Hepatocyte (in vitro differentiated cells): ENCODE data around the gene INSIG1. TPM values are rescaled to one million over a fixed set of nuclear protein-coding genes. Genes with fewer than 3 reads are reported as not detected.

Experiments
- DNase-seq: peaks from one replicate; pipeline ENCODE4 v3.0.0-alpha.2; 2016; ENCODE audit warnings: low spot score
- H2AFZ ChIP-seq: fragments of 200-600 bp; sonication (generic); 2 replicates; pipeline ENCODE4 v1.6.0; 2016; ENCODE audit warnings: antibody characterized with exemption, mild to moderate bottlenecking
- H3K27ac ChIP-seq: fragments of 200-600 bp; sonication (generic); 2 replicates; pipeline ENCODE4 v1.5.1; 2016; ENCODE audit warnings: mild to moderate bottlenecking
- H3K27me3 ChIP-seq: fragments of 200-600 bp; sonication (generic); 2 replicates; pipeline ENCODE4 v1.6.1; 2016
- H3K36me3 ChIP-seq: fragments of 200-600 bp; sonication (generic); replicated peaks from 2 replicates; pipeline ENCODE4 v1.5.1; 2016; ENCODE audit warnings: low read depth; ENCODE audit not compliant: insufficient read depth
- H3K4me1 ChIP-seq: fragments of 200-600 bp; sonication (generic); 2 replicates; pipeline ENCODE4 v1.5.1; 2016; ENCODE audit warnings: mild to moderate bottlenecking, moderate library complexity; ENCODE audit not compliant: insufficient read depth
- H3K4me2 ChIP-seq: fragments of 200-600 bp; sonication (generic); 2 replicates; pipeline ENCODE4 v1.6.0; 2016
- H3K4me3 ChIP-seq: fragments of 200-600 bp; sonication (generic); 2 replicates; pipeline ENCODE4 v1.5.1; 2016; ENCODE audit warnings: mild to moderate bottlenecking
- H3K79me2 ChIP-seq: fragments of 200-600 bp; sonication (generic); 2 replicates; pipeline ENCODE4 v1.6.0; 2017; ENCODE audit warnings: mild to moderate bottlenecking
- H3K9me2 ChIP-seq: fragments of 200-600 bp; sonication (generic); replicated peaks from 2 replicates; pipeline ENCODE4 v1.6.0; 2017; ENCODE audit warnings: mild to moderate bottlenecking; ENCODE audit not compliant: insufficient read depth
- H3K9me3 ChIP-seq: fragments of 200-600 bp; sonication (generic); 2 replicates; pipeline ENCODE4 v1.5.1; 2016; ENCODE audit warnings: low read depth, mild to moderate bottlenecking
- H4K20me1 ChIP-seq: fragments of 200-600 bp; sonication (generic); 2 replicates; pipeline ENCODE4 v1.6.0; 2016; ENCODE audit warnings: mild to moderate bottlenecking; ENCODE audit not compliant: insufficient read depth, poor library complexity, severe bottlenecking
- EZH2 ChIP-seq: fragments of 200-600 bp; sonication (generic); IDR thresholded peaks from 2 replicates; pipeline ENCODE4 v1.6.1; 2016; ENCODE audit warnings: antibody characterized with exemption, mild to moderate bottlenecking, borderline replicate concordance
- EZH2phosphoT487 ChIP-seq: fragments of 200-600 bp; sonication (generic); IDR thresholded peaks from one replicate; pipeline ENCODE4 v1.6.1; 2018; ENCODE audit warnings: antibody characterized with exemption, mild to moderate bottlenecking, low read depth, moderate library complexity; ENCODE audit not compliant: unreplicated experiment, severe bottlenecking
- WGBS: methylation state at CpG from one replicate; pipeline ENCODE4 v1.1.6; 2016; ENCODE audit warnings: low lambda C conversion rate; ENCODE audit errors: missing lambda C conversion rate; 5-methylcytosine and 5-hydroxymethylcytosine counted together
- polyA plus RNA-seq: library from polyadenylated mRNA; unstranded; fragments of >200 nt; fragmentation: Nextera tagmentation; extraction: Ambion mirVana; gene quantifications from 2 replicates; pipeline ENCODE4 v1.2.1, GENCODE V29; 2016
- total RNA-seq: library from RNA; depleted of rRNA; stranded (reverse); fragments of >200 nt; gene quantifications from 2 replicates; pipeline ENCODE4 v1.2.3, GENCODE V29; 2014
- TF ChIP-seq, protein P1 (sequence below): fragments of 200-600 bp; sonication (generic); IDR thresholded peaks from 2 replicates; pipeline ENCODE4 v1.5.1; 2016; ENCODE audit warnings: antibody characterized with exemption, mild to moderate bottlenecking; ENCODE audit not compliant: poor library complexity

The INSIG1 gene
- total and polyA plus RNA-seq, 2 experiments from 2014 or later, result 196 to 305 TPM

DNA sequence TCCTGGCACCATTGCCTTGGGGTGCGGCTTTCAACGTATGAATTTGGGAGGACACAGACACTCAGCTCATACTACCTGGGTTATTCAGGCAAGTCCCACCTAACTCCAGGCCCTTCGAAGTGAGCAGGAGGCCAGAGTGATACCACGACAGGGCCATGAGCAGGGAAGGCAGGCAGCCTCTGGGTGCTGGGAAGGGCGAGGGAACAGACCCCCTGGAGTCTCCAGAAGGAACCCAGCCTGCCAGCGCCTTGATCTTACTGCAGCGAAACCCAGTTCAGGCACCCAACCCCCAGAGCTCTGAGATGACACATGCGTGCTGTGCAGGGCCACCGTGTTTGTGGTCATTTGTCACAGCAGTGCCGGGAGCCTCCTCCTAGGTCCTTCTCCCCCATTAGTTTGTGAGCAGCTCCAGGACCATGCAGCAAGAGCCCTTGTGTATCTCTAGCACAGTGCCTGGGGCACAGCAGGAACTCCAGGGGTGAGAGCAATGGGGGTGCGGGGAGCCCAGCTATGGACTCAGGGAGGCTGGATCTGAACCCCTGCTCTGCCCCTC is 7.7 kb upstream of the INSIG1 start:
- no peaks in the 10 kb centered on the region for H3K79me2 ChIP-seq
- H3K36me3 ChIP-seq, result no peaks in the 10 kb centered on the region
- no peak overlapping the region for H3K4me3 ChIP-seq
- DNase-seq, result no peak
- WGBS, result 92% methylated on average over 11 of the region's 11 CpGs
- H3K4me1 ChIP-seq, result no peaks in the 10 kb centered on the region
- no peaks in the 10 kb centered on the region for H3K9me3 ChIP-seq
- no peaks in the 10 kb centered on the region for H3K27me3 ChIP-seq
- no peak overlapping the region for H3K4me2 ChIP-seq
- H2AFZ ChIP-seq, result no peak overlapping the region
- TF ChIP-seq, protein P1, sequence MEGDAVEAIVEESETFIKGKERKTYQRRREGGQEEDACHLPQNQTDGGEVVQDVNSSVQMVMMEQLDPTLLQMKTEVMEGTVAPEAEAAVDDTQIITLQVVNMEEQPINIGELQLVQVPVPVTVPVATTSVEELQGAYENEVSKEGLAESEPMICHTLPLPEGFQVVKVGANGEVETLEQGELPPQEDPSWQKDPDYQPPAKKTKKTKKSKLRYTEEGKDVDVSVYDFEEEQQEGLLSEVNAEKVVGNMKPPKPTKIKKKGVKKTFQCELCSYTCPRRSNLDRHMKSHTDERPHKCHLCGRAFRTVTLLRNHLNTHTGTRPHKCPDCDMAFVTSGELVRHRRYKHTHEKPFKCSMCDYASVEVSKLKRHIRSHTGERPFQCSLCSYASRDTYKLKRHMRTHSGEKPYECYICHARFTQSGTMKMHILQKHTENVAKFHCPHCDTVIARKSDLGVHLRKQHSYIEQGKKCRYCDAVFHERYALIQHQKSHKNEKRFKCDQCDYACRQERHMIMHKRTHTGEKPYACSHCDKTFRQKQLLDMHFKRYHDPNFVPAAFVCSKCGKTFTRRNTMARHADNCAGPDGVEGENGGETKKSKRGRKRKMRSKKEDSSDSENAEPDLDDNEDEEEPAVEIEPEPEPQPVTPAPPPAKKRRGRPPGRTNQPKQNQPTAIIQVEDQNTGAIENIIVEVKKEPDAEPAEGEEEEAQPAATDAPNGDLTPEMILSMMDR, result no peak
- TF ChIP-seq EZH2 (no peak), EZH2phosphoT487 (no peak)
- H3K27ac ChIP-seq, result no peak overlapping the region
- no peaks in the 10 kb centered on the region for H4K20me1 ChIP-seq
- no peaks in the 10 kb centered on the region for H3K9me2 ChIP-seq

DNA sequence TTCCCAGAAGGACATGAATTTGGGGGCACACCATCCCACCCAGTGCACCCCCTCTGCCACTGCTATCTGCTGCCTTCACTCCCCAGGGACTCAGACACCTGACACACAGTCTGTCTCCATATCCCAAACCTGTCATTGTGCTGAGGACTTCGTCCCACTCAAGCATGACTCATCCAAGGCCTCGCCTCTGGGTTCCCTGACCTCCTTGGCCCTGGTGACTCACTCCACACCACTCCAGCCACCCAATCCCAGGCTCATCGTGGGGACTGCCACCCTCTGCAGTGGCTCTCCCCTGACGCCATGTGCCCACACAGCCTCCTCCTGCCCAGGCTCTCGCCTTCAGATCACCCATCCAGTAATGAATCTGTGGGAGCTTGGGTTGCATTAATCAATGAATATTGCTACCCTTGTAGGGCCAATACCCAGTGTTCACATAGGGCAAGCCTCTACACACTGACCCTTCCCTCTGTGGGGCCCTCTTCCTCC is 6.6 kb upstream of the INSIG1 start:
- WGBS, result 69% methylated on average over 5 of the region's 5 CpGs

DNA sequence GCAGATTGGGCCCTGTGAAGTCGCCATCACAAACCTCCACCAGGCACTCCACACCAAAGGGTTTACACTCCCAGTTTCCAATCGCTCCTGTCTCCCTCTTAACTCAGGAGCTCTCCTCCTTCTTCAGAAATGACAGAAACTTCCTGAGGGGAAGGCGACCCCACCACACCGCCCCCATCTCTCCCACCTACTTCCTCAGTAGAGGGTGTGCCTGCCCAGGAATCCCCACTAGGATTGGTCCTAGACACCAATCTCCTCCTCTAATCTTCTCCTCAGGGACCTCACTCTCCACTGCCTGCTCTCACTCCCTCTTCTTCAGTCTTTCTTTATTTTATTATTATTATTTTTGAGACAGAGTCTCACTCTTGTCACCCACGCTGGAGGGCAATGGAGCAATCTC is 5.9 kb upstream of the INSIG1 start:
- no peak overlapping the region for H3K4me2 ChIP-seq
- peaks cover under 1% of the 10 kb centered on the region for H3K4me1 ChIP-seq
- WGBS, result 90% methylated on average over 5 of the region's 5 CpGs
- H2AFZ ChIP-seq, result no peak overlapping the region
- no peak for DNase-seq
- no peaks in the 10 kb centered on the region for H3K9me3 ChIP-seq
- peak overlapping the region; percentile 60 for H3K27ac ChIP-seq
- H3K36me3 ChIP-seq, result no peaks in the 10 kb centered on the region
- H3K4me3 ChIP-seq, result no peak overlapping the region
- no peaks in the 10 kb centered on the region for H3K27me3 ChIP-seq
- no peaks in the 10 kb centered on the region for H4K20me1 ChIP-seq
- no peaks in the 10 kb centered on the region for H3K79me2 ChIP-seq
- no peaks in the 10 kb centered on the region for H3K9me2 ChIP-seq
- TF ChIP-seq EZH2phosphoT487 (no peak), EZH2 (no peak)
- TF ChIP-seq, protein P1, result no peak

More for the DNA sequence above, 6.6 kb upstream of the INSIG1 start:
- no peaks in the 10 kb centered on the region for H3K4me1 ChIP-seq
- peak overlapping the region; percentile 67 for H3K27ac ChIP-seq
- no peak overlapping the region for H3K4me2 ChIP-seq
- H3K36me3 ChIP-seq, result no peaks in the 10 kb centered on the region
- no peak overlapping the region for H3K4me3 ChIP-seq
- no peaks in the 10 kb centered on the region for H3K9me2 ChIP-seq
- DNase-seq, result peak; percentile 75
- H3K9me3 ChIP-seq, result no peaks in the 10 kb centered on the region
- H2AFZ ChIP-seq, result no peak overlapping the region
- TF ChIP-seq EZH2, result no peak
- TF ChIP-seq EZH2phosphoT487, result no peak
- TF ChIP-seq, protein P1, result no peak
- H3K27me3 ChIP-seq, result no peaks in the 10 kb centered on the region
- no peaks in the 10 kb centered on the region for H4K20me1 ChIP-seq
- H3K79me2 ChIP-seq, result no peaks in the 10 kb centered on the region
